Activated CD8-positive, alpha-beta memory T cell treated with anti-CD3 and anti-CD28 coated beads, Interleukin-2, amount 50 U/mL, for 4 hours (primary cell): ENCODE data around the gene PAK5.
"Not testable (repeated sequence)": the region's sequence is repeated elsewhere in the genome, so short reads cannot be mapped to it uniquely, and the experiment has no call there.

Source experiments
- DNase-seq: peaks from one replicate; pipeline ENCODE4 v3.0.0-alpha.2; 2020

Gene PAK5

GRCh38 chr20:9672981-9673380 lies 165.9 kb downstream of the PAK5 start:
- DNase-seq, result no peak

GRCh38 chr20:9672027-9672426 lies 166.8 kb downstream of the PAK5 start:
- DNase-seq, result no peak

GRCh38 chr20:9668381-9668780 lies 170.5 kb downstream of the PAK5 start:
- DNase-seq, result no peak

GRCh38 chr20:9663423-9663822 lies 175.5 kb downstream of the PAK5 start:
- no peak for DNase-seq

GRCh38 chr20:9660236-9660868 lies 178.5 kb downstream of the PAK5 start:
- DNase-seq, result no peak

GRCh38 chr20:9647741-9648140 lies 191.1 kb downstream of the PAK5 start:
- no peak for DNase-seq

GRCh38 chr20:9646375-9646774 lies 192.5 kb downstream of the PAK5 start:
- no peak for DNase-seq

- no peak for DNase-seq
Observed at GRCh38 chr20:9642882-9643281, 196.0 kb downstream of the PAK5 start.

- not testable (repeated sequence) for DNase-seq
Observed at GRCh38 chr20:9641499-9642000, 197.3 kb downstream of the PAK5 start.

- DNase-seq, result no peak
Observed at GRCh38 chr20:9637889-9638288, 201.0 kb downstream of the PAK5 start.

- DNase-seq, result no peak
Observed at GRCh38 chr20:9635750-9636149, 203.1 kb downstream of the PAK5 start.

- no peak for DNase-seq
Observed at GRCh38 chr20:9634327-9634726, 204.5 kb downstream of the PAK5 start.

- no peak for DNase-seq
Observed at GRCh38 chr20:9632991-9633390, 205.9 kb downstream of the PAK5 start.

- no peak for DNase-seq
Observed at GRCh38 chr20:9632265-9632664, 206.6 kb downstream of the PAK5 start.

GRCh38 chr20:9630554-9630953 lies 208.3 kb downstream of the PAK5 start:
- DNase-seq, result no peak

GRCh38 chr20:9629831-9630230 lies 209.0 kb downstream of the PAK5 start:
- DNase-seq, result no peak

GRCh38 chr20:9628589-9628988 lies 210.3 kb downstream of the PAK5 start:
- no peak for DNase-seq

GRCh38 chr20:9628141-9628540 lies 210.7 kb downstream of the PAK5 start:
- DNase-seq, result no peak

- no peak for DNase-seq
Observed at GRCh38 chr20:9627219-9627618, 211.7 kb downstream of the PAK5 start.

- no peak for DNase-seq
Observed at GRCh38 chr20:9626357-9626756, 212.5 kb downstream of the PAK5 start.

- no peak for DNase-seq
Observed at GRCh38 chr20:9617940-9618339, 220.9 kb downstream of the PAK5 start.

GRCh38 chr20:9616833-9617461 lies 221.9 kb downstream of the PAK5 start:
- DNase-seq, result peak; percentile 25

GRCh38 chr20:9616455-9616805 lies 222.4 kb downstream of the PAK5 start:
- no peak for DNase-seq

- no peak for DNase-seq
Observed at GRCh38 chr20:9615766-9616454, 223.0 kb downstream of the PAK5 start.
